ENCODE results near the gene ADAMTS1. TPM values are rescaled to one million over a fixed set of nuclear protein-coding genes. Genes with fewer than 3 reads are reported as not detected.

Gene ADAMTS1
- 17.8 and 17.9 TPM in 2 replicates for total RNA-seq (2021)
- long read RNA-seq, full-length matches to known transcripts, result 194 of 217 reads
- long read RNA-seq, partial matches to known transcripts, result 9 of 217 reads
- long read RNA-seq, other reads (novel, unspliced or antisense), result 14 of 217 reads

DNA sequence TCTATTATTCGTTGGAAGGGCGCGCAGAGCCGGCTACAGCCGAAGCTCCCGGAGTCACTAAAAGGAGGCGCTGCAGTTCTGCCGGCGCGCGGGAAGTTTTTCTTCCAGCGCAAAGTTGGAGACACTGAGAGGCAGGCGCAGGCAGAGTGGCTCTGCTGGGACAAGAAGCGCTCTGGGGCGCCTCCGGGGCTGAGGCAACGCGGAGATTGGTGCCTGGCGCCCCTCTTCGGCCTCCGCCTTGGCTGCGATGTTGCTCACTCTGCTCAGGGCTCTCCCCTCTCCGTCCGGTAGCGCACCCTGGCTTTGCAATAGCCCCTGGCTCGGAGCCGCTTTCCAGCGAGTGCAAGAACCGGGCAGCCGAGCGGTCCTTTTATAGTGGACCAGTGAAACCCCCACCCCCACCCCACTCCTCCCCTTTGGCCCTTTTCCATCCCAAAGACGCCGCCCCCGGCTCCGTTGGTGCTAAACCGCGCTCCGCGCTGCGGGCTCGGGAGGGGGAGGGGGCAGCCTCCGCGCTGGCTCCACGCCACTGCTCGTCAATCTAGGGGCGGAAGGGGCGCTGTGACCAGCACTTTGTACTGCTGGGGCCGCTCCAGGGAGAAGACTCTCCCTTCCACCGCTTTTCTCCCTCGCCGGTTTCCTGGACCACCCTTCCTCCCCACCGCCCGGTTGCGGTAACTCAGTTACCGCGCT lies at the start of gene ADAMTS1:
TSS of gene ADAMTS1 (minus strand) at position 344 of the 693 bp plus-strand sequence. CDS start 455 bp downstream, outside the sequence.
- H3K27ac ChIP-seq (ENCODE audit: insufficient read length, low read depth, low read length), result peak within 1 kb of the TSS; percentile 6

More for the DNA sequence above, at the start of gene ADAMTS1:
- Histone ChIP-seq H4K5ac (ENCODE audit: insufficient read length, low read depth, low read length) (no peak within 1 kb of the TSS), H2BK5ac (ENCODE audit: insufficient read length, low read length) (no peak within 1 kb of the TSS), H3T11ph (ENCODE audit: low read length) (no peak within 1 kb of the TSS), H2BK15ac (ENCODE audit: low read depth, low read length) (no peak within 1 kb of the TSS), H3K14ac (ENCODE audit: insufficient read depth, low read length) (peak within 1 kb of the TSS; percentile 84), H3K4me2 (ENCODE audit: insufficient read depth, insufficient read length, low read length) (peak within 1 kb of the TSS; percentile 91), H3K23ac (ENCODE audit: insufficient read length, low read depth, low read length) (no peak within 1 kb of the TSS), H3K56ac (ENCODE audit: insufficient read length, low read depth, low read length) (no peak within 1 kb of the TSS), H3K79me2 (ENCODE audit: insufficient read depth, low read length) (peaks cover 8% of the 10 kb centered on the region; the same call in 1 of the 2 replicates), H3K27me3 (ENCODE audit: insufficient read depth, low read length) (no peaks in the 10 kb centered on the region; the same call in 1 of the 2 replicates), H4K91ac (ENCODE audit: insufficient read length, low read depth, low read length) (no peak within 1 kb of the TSS), H2BK120ac (ENCODE audit: low read depth, low read length, poor library complexity, severe bottlenecking) (no peak within 1 kb of the TSS), H3K18ac (ENCODE audit: insufficient read length, low read depth, low read length) (peak within 1 kb of the TSS; percentile 51), H3K9me3 (ENCODE audit: control insufficient read depth, low read depth, low read length) (no peaks in the 10 kb centered on the region), H3K23me2 (ENCODE audit: insufficient read length, low read depth, low read length, poor library complexity, severe bottlenecking) (peaks cover 23% of the 10 kb centered on the region), H3K4me1 (ENCODE audit: insufficient read depth, low read length) (0 out of 2 replicates have a peak, but pooled peaks cover 4% of the 10 kb centered on the region), H3K79me1 (ENCODE audit: insufficient read depth, low read depth, low read length, poor library complexity, severe bottlenecking) (no peaks in the 10 kb centered on the region), H4K20me1 (ENCODE audit: control insufficient read depth, insufficient read depth, insufficient read length) (no peaks in the 10 kb centered on the region), H3K9ac (ENCODE audit: extremely low read depth, insufficient read length, low read length) (peak within 1 kb of the TSS; percentile 59), H3K4ac (ENCODE audit: low read depth, low read length) (no peak within 1 kb of the TSS; the same call in 1 of the 2 replicates), H2AFZ (ENCODE audit: low read length) (peak within 1 kb of the TSS; percentile 60), H2BK20ac (ENCODE audit: low read depth, low read length, poor library complexity, severe bottlenecking) (no peak within 1 kb of the TSS), H2BK12ac (ENCODE audit: insufficient read length, low read depth, low read length) (no peak within 1 kb of the TSS), H4K8ac (replicated peaks; ENCODE audit: insufficient read length, low read depth, low read length) (no peak within 1 kb of the TSS), H2AK5ac (ENCODE audit: insufficient read length, low read length) (no peak within 1 kb of the TSS)
- peak within 1 kb of the TSS; percentile 83 to 89 for H3K4me3 Mint-ChIP-seq
- peaks cover 0 to 2% of the 10 kb centered on the region in 2 experiments; a peak in 3 of 5 replicates for H3K9me3 Mint-ChIP-seq
- peaks cover 29 to 30% of the 10 kb centered on the region in 2 experiments for H3K4me1 Mint-ChIP-seq
- DNase-seq, result peak; percentile 91
- H3K36me3 Mint-ChIP-seq (ENCODE audit: insufficient read depth in 1 of 3, low read depth in 3 of 3), result peaks cover 22 to 25% (median 24%) of the 10 kb centered on the region in 3 experiments
- H3K27ac Mint-ChIP-seq, result peak within 1 kb of the TSS; percentile 73 to 89 (median 76); a peak in 5 of 7 replicates
- peaks cover 26% of the 10 kb centered on the region for H3K27me3 Mint-ChIP-seq (ENCODE audit: low read depth)
- TF ChIP-seq, protein P1, sequence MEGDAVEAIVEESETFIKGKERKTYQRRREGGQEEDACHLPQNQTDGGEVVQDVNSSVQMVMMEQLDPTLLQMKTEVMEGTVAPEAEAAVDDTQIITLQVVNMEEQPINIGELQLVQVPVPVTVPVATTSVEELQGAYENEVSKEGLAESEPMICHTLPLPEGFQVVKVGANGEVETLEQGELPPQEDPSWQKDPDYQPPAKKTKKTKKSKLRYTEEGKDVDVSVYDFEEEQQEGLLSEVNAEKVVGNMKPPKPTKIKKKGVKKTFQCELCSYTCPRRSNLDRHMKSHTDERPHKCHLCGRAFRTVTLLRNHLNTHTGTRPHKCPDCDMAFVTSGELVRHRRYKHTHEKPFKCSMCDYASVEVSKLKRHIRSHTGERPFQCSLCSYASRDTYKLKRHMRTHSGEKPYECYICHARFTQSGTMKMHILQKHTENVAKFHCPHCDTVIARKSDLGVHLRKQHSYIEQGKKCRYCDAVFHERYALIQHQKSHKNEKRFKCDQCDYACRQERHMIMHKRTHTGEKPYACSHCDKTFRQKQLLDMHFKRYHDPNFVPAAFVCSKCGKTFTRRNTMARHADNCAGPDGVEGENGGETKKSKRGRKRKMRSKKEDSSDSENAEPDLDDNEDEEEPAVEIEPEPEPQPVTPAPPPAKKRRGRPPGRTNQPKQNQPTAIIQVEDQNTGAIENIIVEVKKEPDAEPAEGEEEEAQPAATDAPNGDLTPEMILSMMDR (conservative IDR thresholded peaks at IDR 0.05), result peak; percentile 44; the same call in 2 of the 3 replicates
- WGBS (ENCODE audit: extremely low coverage, insufficient read length, low lambda C conversion rate), result no CpG with 5 or more reads among the region's 56 CpGs
